Kidney epithelial cell (primary cell): ENCODE data around the gene TLE5. TPM values are rescaled to one million over a fixed set of nuclear protein-coding genes. Genes with fewer than 3 reads are reported as not detected.
A peak's percentile ranks its signal among the peaks of the same experiment; 100 is the strongest.

ENCODE experiments used
- DNase-seq: peaks from one replicate; pipeline ENCODE4 v3.0.0-alpha.2; 2010; ENCODE audit warnings: low read depth
- H3K27me3 ChIP-seq: 2 replicates; pipeline ENCODE4 v1.6.0; 2011; ENCODE audit warnings: low read length; ENCODE audit not compliant: control insufficient read depth, insufficient read depth
- H3K36me3 ChIP-seq: 2 replicates; pipeline ENCODE4 v1.5.1; 2011; ENCODE audit warnings: low read length; ENCODE audit not compliant: control insufficient read depth, insufficient read depth
- H3K4me3 ChIP-seq: 2 replicates; pipeline ENCODE4 v1.5.1; 2011; ENCODE audit warnings: low read depth, mild to moderate bottlenecking, control low read depth, low read length
- CTCF ChIP-seq: IDR thresholded peaks from 2 replicates; pipeline ENCODE4 v1.5.1; 2011; ENCODE audit warnings: mild to moderate bottlenecking, moderate library complexity, low read length, control low read depth, inconsistent platforms; ENCODE audit not compliant: insufficient read depth, poor library complexity, severe bottlenecking
- total RNA-seq: library from RNA; depleted of rRNA; stranded (reverse); fragments of >200 nt; gene quantifications from 2 replicates; pipeline ENCODE4 v1.2.3, GENCODE V29; 2015

The TLE5 gene
- total RNA-seq, 1 donor from 2014 or later, result 353 TPM

- no peak for DNase-seq
- Histone ChIP-seq H3K4me3 (no peak overlapping the region), H3K27me3 (peaks cover 30% of the 10 kb centered on the region), H3K36me3 (no peaks in the 10 kb centered on the region)
- no peak for TF ChIP-seq CTCF
Observed at GRCh38 chr19:3034406-3034655, 28.0 kb downstream of the TLE5 start.

DNA sequence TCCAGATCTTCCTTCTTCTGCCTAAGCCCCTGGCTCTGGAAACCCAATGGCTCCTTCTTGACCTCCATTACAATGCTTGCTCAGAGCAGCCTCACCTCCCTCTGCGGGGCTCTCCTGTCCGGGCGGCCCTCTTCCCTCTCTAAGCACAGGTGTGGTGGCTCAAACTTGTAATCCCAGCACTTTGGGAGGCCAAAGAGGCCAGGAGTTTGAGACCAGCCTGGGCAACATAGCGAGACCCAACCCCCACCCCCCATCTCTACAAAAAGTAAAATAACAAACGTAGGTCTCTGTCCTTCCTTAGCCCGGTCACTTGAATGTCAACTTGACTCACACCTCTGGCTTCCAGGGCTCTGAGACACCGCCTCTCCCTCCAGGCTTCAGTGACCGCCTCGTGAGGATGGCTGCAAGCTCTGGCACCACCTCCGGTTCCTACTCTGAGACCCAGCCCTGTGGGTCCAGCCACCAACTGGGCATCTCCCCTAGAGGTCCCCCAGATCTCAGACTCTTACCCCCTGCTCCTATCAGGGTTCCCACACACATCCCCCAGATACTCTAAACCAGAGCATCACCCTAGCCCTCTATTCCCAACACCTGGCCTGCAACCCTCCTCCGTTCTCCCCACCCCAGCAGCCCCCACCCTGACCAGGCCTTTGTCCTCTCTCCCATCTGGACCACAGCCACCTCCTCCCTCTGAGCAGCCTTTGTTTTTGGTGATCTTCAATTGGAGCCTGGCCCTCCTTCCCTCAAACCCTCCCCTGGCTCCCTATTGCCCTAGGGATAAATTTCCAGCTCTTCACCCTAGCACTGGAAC is 28.5 kb downstream of the TLE5 start:
- DNase-seq, result no peak
- H3K4me3 ChIP-seq, result no peak overlapping the region
- H3K27me3 ChIP-seq, result peaks cover 32% of the 10 kb centered on the region
- TF ChIP-seq CTCF, result no peak
- H3K36me3 ChIP-seq, result no peaks in the 10 kb centered on the region

- Histone ChIP-seq H3K4me3 (no peak overlapping the region), H3K27me3 (peaks cover 47% of the 10 kb centered on the region), H3K36me3 (no peaks in the 10 kb centered on the region)
- DNase-seq, result no peak
- TF ChIP-seq CTCF, result no peak
Observed at GRCh38 chr19:3031607-3031867, 30.8 kb downstream of the TLE5 start.

DNA sequence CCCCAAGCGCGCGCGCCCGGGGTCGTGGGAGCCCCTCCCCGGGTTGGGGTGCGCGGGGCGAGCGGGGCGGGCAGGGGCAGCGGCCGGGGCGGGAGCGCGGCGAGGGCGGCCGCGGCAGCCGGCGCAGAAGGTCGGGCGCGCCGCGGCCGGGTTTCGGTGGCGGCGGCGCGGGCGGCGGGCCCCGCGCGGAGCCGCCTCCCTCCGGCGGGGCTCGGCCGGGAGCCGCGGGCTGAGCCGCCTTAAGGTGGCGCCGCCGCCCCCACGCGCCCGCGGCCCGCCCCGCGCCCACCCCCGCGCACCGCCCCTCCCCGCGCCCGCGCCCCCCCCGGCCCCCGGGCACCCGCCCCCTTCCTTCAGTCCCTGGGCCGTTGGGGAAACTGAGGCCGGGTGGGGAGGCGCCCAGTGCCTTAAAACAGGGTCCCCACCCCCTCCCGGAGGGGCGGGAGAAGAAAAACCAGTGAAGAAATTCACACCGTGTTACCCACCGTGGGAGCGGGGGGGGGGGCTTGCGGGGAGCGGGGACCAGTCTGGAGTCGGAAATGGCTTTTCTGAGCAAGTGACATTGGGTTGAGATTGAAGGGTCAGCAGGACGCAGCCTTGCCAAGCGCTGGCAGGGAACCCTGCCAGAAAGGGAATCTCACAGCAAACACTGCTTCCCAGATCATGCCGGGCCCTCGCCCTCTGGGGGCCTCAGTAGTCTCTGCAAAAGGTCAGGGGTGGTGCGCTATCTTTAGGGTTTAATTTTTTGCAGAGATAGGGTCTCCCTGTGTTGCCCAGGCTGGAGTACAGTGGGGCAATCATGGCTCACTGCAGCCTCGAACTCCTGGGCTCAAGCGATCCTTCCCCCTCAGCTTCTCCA is 33.0 kb downstream of the TLE5 start, which contains the start of gene TLE2:
TLE2 (minus strand) TSS at position 216 of the 859 bp plus-strand sequence. CDS start 376 bp downstream, outside the sequence.
- Histone ChIP-seq H3K27me3 (peaks cover 60% of the 10 kb centered on the region), H3K36me3 (no peaks in the 10 kb centered on the region), H3K4me3 (peak within 1 kb of the TSS; percentile 37)
- no peak for TF ChIP-seq CTCF
- no peak for DNase-seq

DNA sequence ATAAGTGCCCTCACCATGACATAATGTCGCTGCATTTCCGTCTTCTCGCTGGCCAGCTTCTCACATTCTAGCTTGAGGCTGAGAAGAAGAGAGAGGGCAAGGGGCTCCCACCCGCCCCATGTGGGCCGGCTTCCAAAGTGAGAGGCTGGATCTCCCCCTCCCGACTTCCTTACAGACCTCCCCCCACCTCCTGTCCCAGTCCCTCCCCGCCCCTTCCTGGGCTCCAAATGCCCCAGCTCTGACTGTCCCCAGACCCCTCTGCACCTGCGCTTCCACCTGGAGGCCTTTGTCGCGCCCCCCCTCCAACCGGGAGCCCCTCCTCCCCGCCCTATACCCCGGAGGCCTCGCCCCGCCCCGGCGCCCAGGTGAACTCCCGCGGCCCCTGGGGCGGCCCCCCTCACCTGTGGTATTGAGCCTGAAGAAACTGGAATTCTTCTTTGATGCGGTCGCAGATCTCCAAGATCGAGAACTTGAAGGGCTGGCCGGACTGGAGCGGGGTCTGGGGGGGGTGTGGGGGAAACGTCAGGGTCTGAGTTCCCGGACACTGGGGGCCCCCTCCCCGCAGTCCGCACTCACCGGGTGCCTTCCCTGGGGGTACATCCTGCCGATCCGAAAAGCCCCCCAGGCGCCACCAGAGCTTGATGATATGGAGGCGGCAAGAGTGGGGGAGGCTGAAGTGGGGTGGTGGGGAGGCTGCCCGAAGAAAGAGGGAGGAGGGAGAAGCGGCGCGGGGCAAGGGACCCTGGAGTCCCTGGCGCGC is 33.8 kb downstream of the TLE5 start:
- peaks cover 60% of the 10 kb centered on the region for H3K27me3 ChIP-seq
- TF ChIP-seq CTCF, result no peak

More for the DNA sequence above, 33.8 kb downstream of the TLE5 start:
- peak overlapping the region; percentile 37 for H3K4me3 ChIP-seq
- DNase-seq, result no peak
- H3K36me3 ChIP-seq, result no peaks in the 10 kb centered on the region
